Measurements from ENCODE around the gene ANKMY1.

DNA sequence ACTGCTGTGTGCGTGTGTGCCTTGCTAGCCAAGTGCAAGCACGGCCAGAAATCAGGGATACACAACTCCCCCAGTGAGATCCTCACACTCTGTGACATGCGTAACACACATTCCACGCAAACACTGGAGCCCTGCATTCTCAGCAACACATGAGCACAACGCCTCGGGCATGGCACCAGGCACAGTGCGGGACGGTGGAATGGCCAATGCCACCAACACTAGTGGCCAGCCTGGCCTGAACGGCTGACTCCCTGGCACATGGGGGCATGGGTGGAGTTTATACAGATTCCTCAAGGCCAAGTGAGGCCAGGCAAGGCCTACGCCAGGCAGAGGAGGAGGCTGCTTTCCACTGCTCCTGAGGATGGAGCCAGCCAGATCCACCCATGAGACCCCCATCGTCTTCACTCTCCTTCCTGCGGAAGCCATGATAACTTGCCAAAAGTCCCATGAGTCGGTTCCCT, 56.2 kb downstream of the ANKMY1 start:
- no peak for TF ChIP-seq CTCF (IDR thresholded peaks at IDR 0.05)
- TF ChIP-seq POLR2A (IDR thresholded peaks at IDR 0.05), result no peak
